Right cardiac atrium (tissue), 5 donors: ENCODE results near the gene AGAP1. TPM values are rescaled to one million over a fixed set of nuclear protein-coding genes. Genes with fewer than 3 reads are reported as not detected.
"Not testable (repeated sequence)": the region's sequence is repeated elsewhere in the genome, so short reads cannot be mapped to it uniquely, and the experiment has no call there.

Experiments used
- ATAC-seq, 2 donors: fragments of 200-7000 bp; cut with Tn5 transposase; one replicate each; pipeline versions ENCODE4 v1.8.0 to v1.9.1; 2020; ENCODE audit warnings: moderate library complexity in 2 of 2, mild to moderate bottlenecking in 1 of 2
- DNase-seq, 3 donors: peaks; one replicate each; pipeline ENCODE4 v3.0.0-alpha.2; 2020
- H3K27ac ChIP-seq: one replicate; pipeline ENCODE4 v1.5.1; 2013; ENCODE audit warnings: mild to moderate bottlenecking, low read length, control low read depth, moderate library complexity
- H3K27me3 ChIP-seq: one replicate; pipeline ENCODE4 v1.6.1; 2013; ENCODE audit not compliant: control insufficient read depth, insufficient read depth
- H3K4me1 ChIP-seq: one replicate; pipeline ENCODE4 v1.6.1; 2013; ENCODE audit warnings: low read length; ENCODE audit not compliant: control insufficient read depth, insufficient read depth
- H3K4me3 ChIP-seq: one replicate; pipeline ENCODE4 v1.5.1; 2013; ENCODE audit warnings: low read length, control low read depth
- H3K9me3 ChIP-seq: one replicate; pipeline ENCODE4 v1.6.1; 2013; ENCODE audit warnings: low read length; ENCODE audit not compliant: control insufficient read depth
- WGBS: extraction: QIAGEN DNeasy Blood & Tissue Kit; methylation state at CpG from one replicate; pipeline ENCODE4 v1.1.7; 2013; 5-methylcytosine and 5-hydroxymethylcytosine counted together
- intact Hi-C, 4 donors: fragments of 100-400 bp; cut with DNase I; formaldehyde crosslinking; loops; one replicate each; pipeline versions ENCODE4 v1.11.0 to v1.14.0; 2022 to 2023
- polyA plus RNA-seq: library from polyadenylated mRNA; stranded (reverse); fragments of 200-250 nt; gene quantifications from one replicate; pipeline ENCODE4 v1.2.3, GENCODE V29; 2013
- total RNA-seq, 4 donors: library from RNA; stranded (reverse); fragmentation: NEBNext Ultra II Directional; extraction: Animal tissue kit (Norgen Biotek cat#: 25700); gene quantifications; one replicate each; pipeline ENCODE4 v1.2.1, GENCODE V29; 2021
- donor health status: healthy with polysubstance abuse.
- donor health status: DM: no; HTN: yes; CAD: no.
- donor health status: DM: no; HTN: no; CAD: no.
- donor health status: DM: no; HTN: yes; CAD: no; lungs with severe emphysema.
- donor health status: DM: yes; HTN: yes; CAD: no.

AGAP1 gene
- total and polyA plus RNA-seq, 5 donors = 10.5 to 25.3 (median 22.6) TPM

- intact Hi-C loops = no loop called here
- no peak for DNase-seq
These were observed 631.7 kb downstream of the AGAP1 start for GRCh38 chr2:236125541-236125940.

GRCh38 chr2:236127010-236127409 lies 633.2 kb downstream of the AGAP1 start:
- no peaks in the 10 kb centered on the region for H3K27me3 ChIP-seq
- no peak overlapping the region for H3K4me3 ChIP-seq
- no peak overlapping the region for H3K27ac ChIP-seq
- 91% methylated on average over 11 of the region's 11 CpGs for WGBS
- intact Hi-C loops = no loop called here
- no peaks in the 10 kb centered on the region for H3K4me1 ChIP-seq
- DNase-seq = no peak
- no peaks in the 10 kb centered on the region for H3K9me3 ChIP-seq
- no peak for ATAC-seq

More at GRCh38 chr2:236125541-236125940, 631.7 kb downstream of the AGAP1 start:
- 97% methylated on average over 16 of the region's 16 CpGs for WGBS
- Histone ChIP-seq H3K4me3 (no peak overlapping the region), H3K4me1 (no peaks in the 10 kb centered on the region), H3K27ac (no peak overlapping the region), H3K9me3 (no peaks in the 10 kb centered on the region), H3K27me3 (no peaks in the 10 kb centered on the region)
- ATAC-seq = no peak

GRCh38 chr2:236128321-236128720 lies 634.5 kb downstream of the AGAP1 start:
- 86% methylated on average over 17 of the region's 17 CpGs for WGBS
- Histone ChIP-seq H3K27ac (no peak overlapping the region), H3K4me3 (no peak overlapping the region), H3K27me3 (no peaks in the 10 kb centered on the region), H3K9me3 (no peaks in the 10 kb centered on the region), H3K4me1 (no peaks in the 10 kb centered on the region)
- DNase-seq = no peak
- ATAC-seq = no peak
- intact Hi-C loops = no loop called here

GRCh38 chr2:236129935-236130334 lies 636.1 kb downstream of the AGAP1 start:
- Histone ChIP-seq H3K27ac (no peak overlapping the region), H3K4me3 (no peak overlapping the region), H3K4me1 (no peaks in the 10 kb centered on the region), H3K9me3 (no peaks in the 10 kb centered on the region), H3K27me3 (no peaks in the 10 kb centered on the region)
- intact Hi-C loops = no loop called here
- WGBS = 93% methylated on average over 4 of the region's 4 CpGs
- DNase-seq (no peak), ATAC-seq (no peak)

GRCh38 chr2:236130349-236130998 lies 636.6 kb downstream of the AGAP1 start:
- no peak overlapping the region for H3K27ac ChIP-seq
- DNase-seq (no peak), ATAC-seq (no peak)
- no peaks in the 10 kb centered on the region for H3K27me3 ChIP-seq
- 90% methylated on average over 6 of the region's 6 CpGs for WGBS
- intact Hi-C loops = no loop called here
- H3K9me3 ChIP-seq = no peaks in the 10 kb centered on the region
- H3K4me1 ChIP-seq = no peaks in the 10 kb centered on the region
- H3K4me3 ChIP-seq = no peak overlapping the region

- Histone ChIP-seq H3K9me3 (no peaks in the 10 kb centered on the region), H3K27me3 (no peaks in the 10 kb centered on the region), H3K27ac (no peak overlapping the region), H3K4me1 (no peaks in the 10 kb centered on the region), H3K4me3 (no peak overlapping the region)
- 85% methylated on average over 10 of the region's 10 CpGs for WGBS
- DNase-seq (no peak), ATAC-seq (no peak)
- intact Hi-C loops = no loop called here
These were observed 637.3 kb downstream of the AGAP1 start for GRCh38 chr2:236131073-236131692.

- no peak overlapping the region for H3K4me3 ChIP-seq
- H3K27ac ChIP-seq = no peak overlapping the region
- H3K27me3 ChIP-seq = no peaks in the 10 kb centered on the region
- intact Hi-C loops = no loop called here
- ATAC-seq = no peak
- H3K9me3 ChIP-seq = no peaks in the 10 kb centered on the region
- no peak for DNase-seq
- 87% methylated on average over 12 of the region's 12 CpGs for WGBS
- H3K4me1 ChIP-seq = no peaks in the 10 kb centered on the region
These were observed 639.7 kb downstream of the AGAP1 start for GRCh38 chr2:236133410-236134012.

- H3K27ac ChIP-seq = no peak overlapping the region
- DNase-seq (no peak), ATAC-seq (peak in 1 of 2 donors; percentile 36)
- no peak overlapping the region for H3K4me3 ChIP-seq
- 88% methylated on average over 19 of the region's 19 CpGs for WGBS
- no peaks in the 10 kb centered on the region for H3K27me3 ChIP-seq
- intact Hi-C loops = no loop called here
- H3K9me3 ChIP-seq = no peaks in the 10 kb centered on the region
- no peaks in the 10 kb centered on the region for H3K4me1 ChIP-seq
These were observed 642.7 kb downstream of the AGAP1 start for GRCh38 chr2:236136538-236136937.

GRCh38 chr2:236137066-236137465 lies 643.2 kb downstream of the AGAP1 start:
- Histone ChIP-seq H3K27me3 (no peaks in the 10 kb centered on the region), H3K27ac (no peak overlapping the region), H3K9me3 (no peaks in the 10 kb centered on the region), H3K4me1 (no peaks in the 10 kb centered on the region), H3K4me3 (no peak overlapping the region)
- DNase-seq (no peak), ATAC-seq (no peak)
- intact Hi-C loops = no loop called here
- 93% methylated on average over 10 of the region's 10 CpGs for whole genome bisulfite sequencing

- H3K4me1 ChIP-seq, H3K27me3 ChIP-seq, ATAC-seq, H3K4me3 ChIP-seq, H3K9me3 ChIP-seq, intact Hi-C loops, H3K27ac ChIP-seq, DNase-seq: not testable (repeated sequence)
- 87% methylated on average over 11 of the region's 11 CpGs for WGBS
These were observed 647.8 kb downstream of the AGAP1 start for GRCh38 chr2:236141616-236142015.

GRCh38 chr2:236143811-236144210 lies 650.0 kb downstream of the AGAP1 start:
- H3K9me3 ChIP-seq = no peaks in the 10 kb centered on the region
- H3K4me1 ChIP-seq = no peaks in the 10 kb centered on the region
- intact Hi-C loops = no loop called here
- ATAC-seq (no peak), DNase-seq (no peak)
- WGBS = 92% methylated on average over 10 of the region's 10 CpGs
- H3K27ac ChIP-seq = no peak overlapping the region
- H3K4me3 ChIP-seq = no peak overlapping the region
- no peaks in the 10 kb centered on the region for H3K27me3 ChIP-seq
